ENCODE measurements around the gene CREB5. TPM values are rescaled to one million over a fixed set of nuclear protein-coding genes. Genes with fewer than 3 reads are reported as not detected.

CREB5 gene
- total RNA-seq, 1 experiment from 2014 or later, result 0.49 TPM

- Histone ChIP-seq H3K4me2 (ENCODE audit: low read length) (no peak overlapping the region), H3K36me3 (ENCODE audit: control insufficient read depth in 1 of 2, insufficient read depth in 2 of 2, low read length in 2 of 2) (no peaks in the 10 kb centered on the region), H3K4me1 (ENCODE audit: control insufficient read depth in 1 of 2, insufficient read depth in 2 of 2, low read length in 2 of 2) (no peaks in the 10 kb centered on the region), H4K20me1 (ENCODE audit: insufficient read depth) (no peaks in the 10 kb centered on the region), H3K9me2 (ENCODE audit: insufficient read depth) (no peaks in the 10 kb centered on the region), H3K9me3 (ENCODE audit: control insufficient read depth in 1 of 2, insufficient read depth in 1 of 2, low read depth in 1 of 2, low read length in 2 of 2) (no peaks in the 10 kb centered on the region), H3K4me3 (replicated peaks in 1 of 2; ENCODE audit: low read depth in 1 of 2, low read length in 2 of 2) (no peak overlapping the region), H2AFZ (ENCODE audit: low read depth, low read length, poor library complexity, severe bottlenecking) (no peak overlapping the region), H3K79me2 (ENCODE audit: insufficient read depth, low read length) (no peaks in the 10 kb centered on the region), H3K27me3 (ENCODE audit: insufficient read depth, low read length) (peaks cover 76% of the 10 kb centered on the region), H3K27ac (ENCODE audit: low read depth, low read length) (no peak overlapping the region), H3K9ac (ENCODE audit: low read length) (no peak overlapping the region)
- TF ChIP-seq REST (IDR thresholded peaks at IDR 0.05; ENCODE audit: low read depth), result no peak
- TF ChIP-seq ATF3 (IDR thresholded peaks at IDR 0.05), result no peak
- TF ChIP-seq SIN3A (IDR thresholded peaks at IDR 0.05; ENCODE audit: low read depth), result no peak
- no peak for TF ChIP-seq POLR2A (IDR thresholded peaks at IDR 0.05; ENCODE audit: borderline replicate concordance, extremely low read depth, insufficient read depth, insufficient read length)
- TF ChIP-seq RAD21 (IDR thresholded peaks at IDR 0.05; ENCODE audit: low read depth), result no peak
- TF ChIP-seq ELF1 (IDR thresholded peaks at IDR 0.05; ENCODE audit: borderline replicate concordance, low read depth), result no peak
- no peak for TF ChIP-seq CEBPB (IDR thresholded peaks at IDR 0.05; ENCODE audit: low read depth)
- no peak for TF ChIP-seq EZH2 (IDR thresholded peaks at IDR 0.05)
- TF ChIP-seq TCF7L2 (IDR thresholded peaks at IDR 0.05; ENCODE audit: borderline replicate concordance, extremely low read depth, insufficient read depth, insufficient read length), result no peak
- TF ChIP-seq ZBTB33 (IDR thresholded peaks at IDR 0.05; ENCODE audit: extremely low read depth, insufficient replicate concordance, low read length), result no peak
- TF ChIP-seq ZFX (IDR thresholded peaks at IDR 0.05), result no peak
- ChIA-PET POLR2A (no interaction called here), CTCF (no interaction called here), RAD21 (ENCODE audit: low non-redundant PET in 1 of 2, low total read pairs in 2 of 2, uncharacterized antibody in 2 of 2, unreplicated experiment in 2 of 2) (no interaction called here)
- no TSS peak for BruUV-seq (replicated peaks)
- ATAC-seq (no peak), DNase-seq (ENCODE audit: low read depth, low spot score) (no peak)
- intact Hi-C loops (cut with micrococcal nuclease), result no loop called here
These were observed 138.4 kb downstream of the CREB5 start for GRCh38 chr7:28550580-28551186.
